Fibroblast of pulmonary artery (primary cell): Measurements from ENCODE around the gene MACROH2A1.

ENCODE experiments used
- DNase-seq: peaks from one replicate; pipeline ENCODE4 v3.0.0-alpha.2; 2010; ENCODE audit warnings: low read depth
- H3K4me3 ChIP-seq: replicated peaks from 2 replicates; pipeline ENCODE4 v1.5.1; 2011; ENCODE audit warnings: low read depth, mild to moderate bottlenecking, control low read depth, low read length, moderate library complexity
- TF ChIP-seq, protein P1 (sequence below): IDR thresholded peaks from 2 replicates; pipeline ENCODE4 v1.5.1; 2011; ENCODE audit warnings: mild to moderate bottlenecking, control low read depth, low read length, inconsistent platforms; ENCODE audit errors: missing control alignments

MACROH2A1 gene

DNA sequence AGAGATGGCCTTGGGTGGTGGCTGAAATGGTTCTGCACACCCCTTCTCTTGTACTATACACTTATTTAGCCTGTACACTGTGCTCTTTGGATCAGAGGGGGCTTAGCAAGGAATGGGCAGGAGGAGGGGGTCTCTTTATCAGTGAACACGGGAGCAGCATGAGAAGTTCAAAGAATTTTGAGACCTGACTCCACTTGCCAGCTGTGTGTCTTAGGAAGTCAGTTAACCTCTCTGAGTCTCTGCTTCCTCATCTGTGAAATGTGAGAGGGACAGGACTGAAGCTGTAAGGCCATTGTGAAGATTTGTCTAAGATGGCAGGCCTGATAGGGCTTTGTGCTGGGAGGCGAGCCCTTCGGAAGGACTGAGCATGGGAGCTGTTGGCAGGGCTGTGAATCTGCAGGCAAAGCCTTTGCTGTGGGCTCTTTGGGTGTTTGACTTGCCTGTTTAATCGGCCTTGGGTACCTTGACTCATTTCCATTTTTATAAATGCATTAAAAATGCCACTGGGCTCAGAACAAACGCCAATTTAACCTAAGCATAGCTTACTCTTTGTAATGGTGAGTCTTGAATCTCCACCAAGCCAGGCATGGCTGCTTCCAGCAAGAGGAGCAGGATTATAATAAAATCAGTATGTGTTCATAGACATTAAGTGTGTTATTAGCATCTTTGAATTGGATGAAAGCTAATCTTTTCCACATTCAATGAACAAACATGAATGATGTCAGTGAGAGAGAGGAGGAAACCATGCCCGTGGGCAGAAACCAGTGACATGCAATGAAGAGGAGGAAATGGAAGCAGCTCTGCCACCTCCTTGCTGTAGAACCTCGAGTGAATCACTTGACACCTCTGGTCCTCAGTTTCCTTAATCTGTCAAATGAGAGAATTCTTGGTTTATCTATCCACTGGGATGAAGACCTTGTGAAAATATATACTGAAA, 89.4 kb downstream of the MACROH2A1 start:
- no peak for DNase-seq
- TF ChIP-seq, protein P1, sequence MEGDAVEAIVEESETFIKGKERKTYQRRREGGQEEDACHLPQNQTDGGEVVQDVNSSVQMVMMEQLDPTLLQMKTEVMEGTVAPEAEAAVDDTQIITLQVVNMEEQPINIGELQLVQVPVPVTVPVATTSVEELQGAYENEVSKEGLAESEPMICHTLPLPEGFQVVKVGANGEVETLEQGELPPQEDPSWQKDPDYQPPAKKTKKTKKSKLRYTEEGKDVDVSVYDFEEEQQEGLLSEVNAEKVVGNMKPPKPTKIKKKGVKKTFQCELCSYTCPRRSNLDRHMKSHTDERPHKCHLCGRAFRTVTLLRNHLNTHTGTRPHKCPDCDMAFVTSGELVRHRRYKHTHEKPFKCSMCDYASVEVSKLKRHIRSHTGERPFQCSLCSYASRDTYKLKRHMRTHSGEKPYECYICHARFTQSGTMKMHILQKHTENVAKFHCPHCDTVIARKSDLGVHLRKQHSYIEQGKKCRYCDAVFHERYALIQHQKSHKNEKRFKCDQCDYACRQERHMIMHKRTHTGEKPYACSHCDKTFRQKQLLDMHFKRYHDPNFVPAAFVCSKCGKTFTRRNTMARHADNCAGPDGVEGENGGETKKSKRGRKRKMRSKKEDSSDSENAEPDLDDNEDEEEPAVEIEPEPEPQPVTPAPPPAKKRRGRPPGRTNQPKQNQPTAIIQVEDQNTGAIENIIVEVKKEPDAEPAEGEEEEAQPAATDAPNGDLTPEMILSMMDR = no peak

DNA sequence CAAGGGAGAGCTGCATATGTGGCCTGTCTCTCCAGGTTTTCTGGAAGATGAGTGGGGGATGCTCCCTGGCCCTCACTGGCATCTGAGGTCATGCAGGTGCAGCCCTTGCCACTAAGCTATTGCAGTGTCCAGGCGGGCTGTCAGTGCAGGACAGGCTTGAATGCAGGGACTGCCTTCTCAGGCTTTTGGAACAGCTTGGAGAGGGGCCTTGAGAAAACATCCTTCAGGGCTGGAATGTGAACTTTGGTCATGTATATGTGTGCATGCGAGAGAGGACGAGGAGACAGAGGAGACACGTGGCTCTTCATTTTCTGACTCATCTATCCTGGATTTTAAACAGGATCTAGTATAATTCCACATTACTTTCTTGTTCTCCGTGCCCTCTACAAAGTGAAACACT, 90.3 kb downstream of the MACROH2A1 start:
- DNase-seq = peak; percentile 20
- TF ChIP-seq, protein P1 = no peak

More for the DNA sequence above, 89.4 kb downstream of the MACROH2A1 start:
- H3K4me3 ChIP-seq = no peak overlapping the region

DNA sequence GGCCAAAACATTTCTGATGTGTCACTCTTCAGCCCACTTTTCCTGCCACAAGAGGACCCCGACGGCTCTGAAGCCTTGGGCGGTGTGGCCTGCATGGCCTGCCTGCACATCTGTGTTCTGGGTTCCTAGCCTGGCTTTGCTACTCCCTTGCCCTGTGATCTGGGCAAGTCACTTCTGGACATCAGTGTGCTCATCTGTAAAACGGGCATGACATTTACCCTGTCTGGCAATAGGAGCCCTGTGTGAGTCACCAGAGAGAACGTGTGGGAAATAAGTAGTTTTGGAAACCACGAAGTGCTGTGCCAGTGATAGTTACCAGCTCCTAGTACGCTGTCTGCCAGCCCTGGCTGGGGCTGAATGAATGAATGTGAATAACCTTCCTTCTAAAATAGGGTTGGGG, 90.8 kb downstream of the MACROH2A1 start:
- peak; percentile 7 for DNase-seq
- H3K4me3 ChIP-seq = no peak overlapping the region
- TF ChIP-seq, protein P1 = no peak

More for the DNA sequence above, 90.3 kb downstream of the MACROH2A1 start:
- H3K4me3 ChIP-seq = no peak overlapping the region

DNA sequence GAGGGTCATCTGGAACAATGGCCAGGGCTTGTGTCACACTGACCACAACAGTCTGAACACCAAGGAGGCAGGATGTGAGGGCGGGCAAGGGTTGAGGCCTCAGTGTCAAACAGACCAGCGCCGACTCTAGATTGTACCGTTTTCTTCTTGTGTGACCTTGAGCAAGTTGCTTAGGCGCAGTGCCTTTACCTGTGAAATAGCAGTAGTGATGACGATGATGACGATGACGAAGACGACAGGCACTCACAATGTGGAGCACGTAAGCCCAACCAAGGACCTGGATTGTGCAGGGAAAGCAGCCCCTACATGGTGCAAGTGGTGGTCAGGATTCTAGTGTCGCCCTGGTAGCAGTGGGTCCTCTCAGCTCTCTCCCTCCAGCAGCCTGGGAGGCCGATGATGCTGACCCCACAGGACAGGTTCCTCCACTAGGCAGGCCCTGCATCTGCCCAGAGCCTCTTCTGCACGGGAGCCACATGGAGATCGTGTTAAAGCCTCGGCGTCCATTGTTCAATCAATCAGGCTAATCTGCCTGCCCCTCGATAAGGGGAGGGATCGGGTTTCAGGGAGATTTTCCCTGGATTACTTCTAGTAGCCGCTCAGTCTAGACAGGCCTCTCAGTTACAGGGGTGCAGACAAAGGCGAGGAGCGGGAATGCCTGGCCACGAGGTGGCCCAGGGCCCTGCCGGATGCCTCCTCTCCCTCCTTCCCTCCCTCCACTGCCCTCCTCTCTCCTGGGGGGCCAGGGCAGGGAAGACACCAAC, 91.7 kb downstream of the MACROH2A1 start:
- DNase-seq = no peak
- H3K4me3 ChIP-seq = no peak overlapping the region
- TF ChIP-seq, protein P1 = no peak

DNA sequence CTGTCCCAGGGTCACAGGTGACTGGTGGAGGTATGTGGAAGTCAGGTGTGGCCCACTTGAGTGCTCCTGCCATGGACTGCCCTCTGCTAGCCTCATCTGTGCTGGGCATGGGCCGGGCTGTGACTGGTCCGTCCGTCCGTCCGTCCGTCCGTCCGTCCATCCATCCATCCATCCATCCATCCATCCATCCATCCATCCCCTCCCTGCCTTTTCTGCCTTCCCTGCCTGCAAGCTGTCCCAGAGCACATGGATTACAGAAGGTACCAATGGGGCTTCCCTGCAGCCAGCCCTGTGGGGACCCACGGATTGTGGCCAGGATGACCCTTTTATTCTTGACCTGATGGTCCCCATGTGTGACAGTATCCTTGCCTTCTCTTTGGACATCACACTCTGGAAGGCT, 92.5 kb downstream of the MACROH2A1 start:
- no peak for DNase-seq
- TF ChIP-seq, protein P1 = no peak

DNA sequence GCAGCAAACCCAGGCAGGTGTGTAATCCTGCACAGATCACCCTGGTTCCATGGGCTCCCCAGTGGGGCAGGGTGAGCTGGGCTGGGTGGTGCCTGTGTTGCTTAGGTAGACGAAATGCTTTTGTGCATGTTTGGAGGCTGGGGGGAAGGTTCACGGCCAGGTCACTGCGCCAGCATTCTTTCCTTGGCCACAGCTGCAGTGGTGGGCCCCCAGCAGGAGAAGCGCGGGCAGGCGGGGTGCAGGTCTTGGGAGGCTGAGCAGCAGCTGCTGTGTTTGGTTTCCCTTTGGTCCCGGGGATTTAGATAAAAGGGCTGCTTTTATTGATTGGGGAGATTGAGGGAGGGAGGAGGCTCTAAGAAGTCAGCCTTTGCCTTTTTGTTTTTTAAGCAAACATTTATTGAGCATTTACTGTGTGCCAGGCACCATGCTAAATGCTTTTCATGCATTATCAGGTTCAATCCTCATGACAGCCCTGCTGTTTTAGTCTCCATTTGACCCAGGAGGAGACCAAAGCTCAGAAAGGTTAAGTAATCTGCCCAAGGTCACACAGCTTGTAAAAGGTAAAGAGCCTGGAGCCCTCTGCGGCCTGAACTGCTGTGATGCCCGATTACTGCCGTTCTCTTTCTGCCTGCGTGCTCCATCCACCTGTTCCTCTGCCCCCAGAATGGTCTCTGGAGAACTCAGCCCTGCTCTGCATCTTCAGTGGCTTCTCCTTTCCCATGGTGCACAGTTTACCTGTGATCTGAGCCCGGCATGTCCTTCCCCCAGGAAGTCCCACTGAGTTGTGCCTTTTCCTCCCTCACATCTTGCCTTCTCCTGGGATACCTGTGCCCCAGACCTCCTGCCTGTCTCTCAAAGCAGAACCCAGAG, 94.4 kb downstream of the MACROH2A1 start:
- TF ChIP-seq, protein P1 = no peak
- no peak overlapping the region for H3K4me3 ChIP-seq
- DNase-seq = no peak

More for the DNA sequence above, 92.5 kb downstream of the MACROH2A1 start:
- no peak overlapping the region for H3K4me3 ChIP-seq
